Testis (tissue), 5 donors: ENCODE results near the gene ERBB2. TPM values are rescaled to one million over a fixed set of nuclear protein-coding genes. Genes with fewer than 3 reads are reported as not detected.

Experiments used
- DNase-seq: peaks from one replicate; pipeline ENCODE4 v3.0.0-alpha.2; 2019
- H3K27ac ChIP-seq, 2 donors: fragments of 200-600 bp; sonication (generic); one replicate each; pipeline ENCODE4 v1.5.1; 2019
- H3K27me3 ChIP-seq: fragments of 200-600 bp; sonication (generic); one replicate; pipeline ENCODE4 v1.5.1; 2019
- H3K36me3 ChIP-seq: fragments of 200-600 bp; sonication (generic); one replicate; pipeline ENCODE4 v1.5.1; 2017; ENCODE audit warnings: low read depth; ENCODE audit errors: missing control alignments
- H3K4me1 ChIP-seq: fragments of 200-600 bp; sonication (generic); one replicate; pipeline ENCODE4 v1.5.1; 2019
- H3K4me3 ChIP-seq, 2 donors: fragments of 200-600 bp; sonication (generic); one replicate each; pipeline ENCODE4 v1.5.1; 2017 to 2019
- H3K9me3 ChIP-seq: fragments of 200-600 bp; sonication (generic); one replicate; pipeline ENCODE4 v1.5.1; 2017
- POLR2A ChIP-seq: fragments of 450-650 bp; IDR thresholded peaks from one replicate; pipeline ENCODE4 v1.6.1; 2017; ENCODE audit warnings: antibody characterized with exemption, mild to moderate bottlenecking, moderate library complexity
- WGBS, 2 donors: methylation state at CpG; one replicate each; pipeline ENCODE4 v1.1.5; 2018; 5-methylcytosine and 5-hydroxymethylcytosine counted together
- intact Hi-C: fragments of 100-400 bp; cut with DNase I; formaldehyde crosslinking; loops from one replicate; pipeline ENCODE4 v1.15.1; 2023; ENCODE audit warnings: low total_unique reads
- long read RNA-seq, 2 donors: transcript quantifications; one replicate each; lab custom pipeline, GENCODE V29; 2026
- polyA plus RNA-seq: library from polyadenylated mRNA; stranded (reverse); fragments of 350-450 nt; fragmentation: Illumina TruSeq; extraction: RNeasy Lipid Tissue Mini Kit (QIAGEN cat#74804); gene quantifications from one replicate; pipeline ENCODE4 v1.2.3, GENCODE V29; 2014; ENCODE audit warnings: low read depth, low replicate concordance; ENCODE audit not compliant: insufficient read depth
- total RNA-seq, 2 donors: library from RNA; depleted of rRNA; stranded (reverse); fragments of >200 nt; gene quantifications; one replicate each; pipeline ENCODE4 v1.2.3, GENCODE V29; 2016
- TF ChIP-seq, protein P1 (sequence below), 3 experiments: fragments of 450-650 bp in 2 of 3; fragments of 200-600 bp in 1 of 3; sonication (generic) in 1 of 3; IDR thresholded peaks; one replicate each; pipeline ENCODE4 v1.5.1; 2016 to 2019; ENCODE audit warnings: antibody characterized with exemption in 3 of 3, mild to moderate bottlenecking in 2 of 3, moderate library complexity in 1 of 3

Gene ERBB2
- total RNA-seq (10 to 100 TPM; 32.1 to 40.0 TPM), polyA plus RNA-seq (32.1 TPM)
- long read RNA-seq, donor 1, full-length matches to known transcripts: 1 of 134 reads
- long read RNA-seq, donor 1, partial matches to known transcripts: 133 of 134 reads
- long read RNA-seq, donor 1, other reads (novel, unspliced or antisense): 0 of 134 reads
- long read RNA-seq, donor 2, partial matches to known transcripts: 77 of 106 reads
- long read RNA-seq, donor 2, other reads (novel, unspliced or antisense): 28 of 106 reads

DNA sequence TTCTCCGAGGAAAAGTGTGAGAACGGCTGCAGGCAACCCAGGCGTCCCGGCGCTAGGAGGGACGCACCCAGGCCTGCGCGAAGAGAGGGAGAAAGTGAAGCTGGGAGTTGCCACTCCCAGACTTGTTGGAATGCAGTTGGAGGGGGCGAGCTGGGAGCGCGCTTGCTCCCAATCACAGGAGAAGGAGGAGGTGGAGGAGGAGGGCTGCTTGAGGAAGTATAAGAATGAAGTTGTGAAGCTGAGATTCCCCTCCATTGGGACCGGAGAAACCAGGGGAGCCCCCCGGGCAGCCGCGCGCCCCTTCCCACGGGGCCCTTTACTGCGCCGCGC, at the start of gene ERBB2:
Gene ERBB2 (plus strand): TSS at position 247 of the 330 bp plus-strand sequence. CDS start 175 bp downstream, outside the sequence.
- H3K27ac ChIP-seq: peak within 1 kb of the TSS; percentile 11 to 63
- 1 to 2% methylated on average over 19 to 20 of the region's 20 CpGs for WGBS, 2 donors
- H3K9me3 ChIP-seq: no peaks in the 10 kb centered on the region
- H3K4me3 ChIP-seq: peak within 1 kb of the TSS; percentile 67 to 76
- H3K27me3 ChIP-seq: no peaks in the 10 kb centered on the region
- peaks cover 2% of the 10 kb centered on the region for H3K4me1 ChIP-seq
- no peak for TF ChIP-seq POLR2A
- TF ChIP-seq, protein P1, sequence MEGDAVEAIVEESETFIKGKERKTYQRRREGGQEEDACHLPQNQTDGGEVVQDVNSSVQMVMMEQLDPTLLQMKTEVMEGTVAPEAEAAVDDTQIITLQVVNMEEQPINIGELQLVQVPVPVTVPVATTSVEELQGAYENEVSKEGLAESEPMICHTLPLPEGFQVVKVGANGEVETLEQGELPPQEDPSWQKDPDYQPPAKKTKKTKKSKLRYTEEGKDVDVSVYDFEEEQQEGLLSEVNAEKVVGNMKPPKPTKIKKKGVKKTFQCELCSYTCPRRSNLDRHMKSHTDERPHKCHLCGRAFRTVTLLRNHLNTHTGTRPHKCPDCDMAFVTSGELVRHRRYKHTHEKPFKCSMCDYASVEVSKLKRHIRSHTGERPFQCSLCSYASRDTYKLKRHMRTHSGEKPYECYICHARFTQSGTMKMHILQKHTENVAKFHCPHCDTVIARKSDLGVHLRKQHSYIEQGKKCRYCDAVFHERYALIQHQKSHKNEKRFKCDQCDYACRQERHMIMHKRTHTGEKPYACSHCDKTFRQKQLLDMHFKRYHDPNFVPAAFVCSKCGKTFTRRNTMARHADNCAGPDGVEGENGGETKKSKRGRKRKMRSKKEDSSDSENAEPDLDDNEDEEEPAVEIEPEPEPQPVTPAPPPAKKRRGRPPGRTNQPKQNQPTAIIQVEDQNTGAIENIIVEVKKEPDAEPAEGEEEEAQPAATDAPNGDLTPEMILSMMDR (IDR thresholded peaks at IDR 0.05): no peak
- intact Hi-C loops: no loop called here
- peak; percentile 67 for DNase-seq
- no peaks in the 10 kb centered on the region for H3K36me3 ChIP-seq

DNA sequence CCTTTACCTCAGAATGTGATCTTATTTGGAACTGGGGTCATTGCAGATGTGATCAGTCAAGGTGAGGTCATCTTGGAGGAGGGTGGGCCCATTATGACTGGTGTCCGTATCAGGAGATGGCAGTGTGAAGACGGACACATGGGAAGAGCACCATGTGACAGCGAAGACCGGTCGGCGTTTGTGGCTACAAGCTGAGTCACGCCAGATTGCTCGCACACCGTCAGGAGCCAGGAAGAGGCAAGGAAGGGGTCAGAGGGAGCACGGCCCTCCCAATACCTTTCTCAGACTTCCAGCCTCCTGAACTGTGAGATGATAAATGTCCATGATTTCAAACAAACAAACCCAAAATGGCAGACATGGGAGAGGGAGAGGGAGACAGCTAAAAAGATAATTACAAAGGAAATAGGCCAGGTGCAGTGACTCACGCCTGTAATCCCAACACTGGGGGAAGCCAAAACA, 49.7 kb upstream of the ERBB2 start:
- no peak overlapping the region for H3K27ac ChIP-seq
- H3K4me3 ChIP-seq: no peak overlapping the region
- H3K27me3 ChIP-seq: no peaks in the 10 kb centered on the region
- 90 to 94% methylated on average over 11 of the region's 11 CpGs for WGBS, 2 donors
- no peaks in the 10 kb centered on the region for H3K9me3 ChIP-seq
- DNase-seq: no peak
- H3K4me1 ChIP-seq: peaks cover 23% of the 10 kb centered on the region
- intact Hi-C loops: no loop called here
- TF ChIP-seq, protein P1 (IDR thresholded peaks at IDR 0.05): no peak
- TF ChIP-seq POLR2A: no peak
- H3K36me3 ChIP-seq: no peaks in the 10 kb centered on the region

DNA sequence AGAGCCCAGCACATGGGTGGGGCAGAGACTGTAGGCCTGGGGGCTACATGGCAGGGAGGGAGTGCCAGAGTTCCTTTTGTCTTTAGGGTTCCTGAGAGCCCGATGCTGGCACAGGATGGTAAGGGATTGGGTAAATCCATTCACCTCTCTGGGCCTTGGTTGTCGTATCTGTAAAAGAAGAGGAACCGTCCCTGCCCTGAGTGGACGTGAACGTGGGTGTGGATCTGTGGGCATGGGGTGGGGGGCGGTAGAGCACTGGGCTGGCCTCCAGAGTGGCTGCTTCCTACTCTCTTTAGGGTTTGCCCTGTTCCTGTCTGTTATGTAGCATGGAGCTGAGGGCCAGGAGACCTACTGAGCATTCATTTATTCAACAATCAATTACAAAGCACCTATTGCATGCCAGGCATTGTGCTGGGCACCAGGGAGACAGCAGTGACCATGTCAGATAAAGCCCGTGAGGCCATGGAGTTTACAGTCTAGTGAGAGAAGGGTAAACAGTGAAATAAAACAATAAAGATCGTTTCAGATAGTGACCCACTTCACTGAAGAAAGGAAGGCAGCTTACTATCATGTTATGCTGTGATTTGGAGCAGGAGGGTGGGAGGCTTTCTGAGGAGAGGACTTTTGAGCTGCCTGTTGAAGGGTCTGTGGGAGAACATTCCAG, 47.8 kb upstream of the ERBB2 start:
- no peak overlapping the region for H3K27ac ChIP-seq
- H3K27me3 ChIP-seq: no peaks in the 10 kb centered on the region
- no peak overlapping the region for H3K4me3 ChIP-seq
- DNase-seq: no peak
- no peaks in the 10 kb centered on the region for H3K36me3 ChIP-seq
- 63 to 82% methylated on average over 7 to 8 of the region's 8 CpGs for WGBS, 2 donors
- intact Hi-C loops: no loop called here
- peaks cover 23% of the 10 kb centered on the region for H3K4me1 ChIP-seq
- TF ChIP-seq POLR2A: no peak
- TF ChIP-seq, protein P1 (IDR thresholded peaks at IDR 0.05): no peak
- no peaks in the 10 kb centered on the region for H3K9me3 ChIP-seq

DNA sequence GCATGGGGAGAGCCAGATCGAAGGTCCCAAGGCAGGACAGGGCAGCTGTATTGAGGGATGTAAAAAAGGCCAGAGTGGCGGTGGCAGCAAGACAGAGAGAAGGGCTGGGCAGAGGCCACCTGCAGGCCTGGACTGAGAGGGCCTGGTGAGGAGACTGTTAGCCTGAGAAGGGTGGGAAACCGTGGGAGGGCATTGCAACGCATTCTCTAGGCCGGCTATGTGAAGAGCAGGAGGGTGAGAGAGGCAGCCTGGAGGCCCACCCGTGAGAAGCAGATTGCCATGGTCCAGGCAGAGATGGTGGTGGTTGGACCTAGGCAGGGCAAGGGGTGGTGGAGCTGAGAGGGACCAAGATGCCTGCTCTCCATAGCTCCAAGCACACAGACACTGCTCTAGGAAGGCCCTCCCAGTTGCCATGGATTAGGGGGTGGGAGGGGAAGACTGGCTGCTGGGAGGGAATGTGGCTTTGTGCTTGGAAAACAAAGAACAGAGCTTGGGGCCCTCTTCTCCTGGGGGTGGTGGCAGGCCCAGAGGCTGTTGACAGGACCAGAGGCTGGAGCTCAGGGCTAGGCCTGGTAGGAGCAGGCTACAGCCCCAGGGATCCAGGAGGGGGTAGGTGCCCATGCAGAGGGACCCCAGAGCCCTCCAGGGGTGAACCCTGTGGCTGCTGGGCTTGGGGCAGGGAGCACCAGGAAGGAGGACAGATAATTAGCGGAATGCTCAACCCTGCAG, 47.1 kb upstream of the ERBB2 start:
- intact Hi-C loops: no loop called here
- Histone ChIP-seq H3K36me3 (no peaks in the 10 kb centered on the region), H3K4me3 (no peak overlapping the region), H3K4me1 (peaks cover 23% of the 10 kb centered on the region), H3K9me3 (no peaks in the 10 kb centered on the region), H3K27ac (peak overlapping the region in 1 of 2 donors; percentile 15), H3K27me3 (no peaks in the 10 kb centered on the region)
- DNase-seq: no peak
- no peak for TF ChIP-seq POLR2A
- TF ChIP-seq, protein P1 (IDR thresholded peaks at IDR 0.05): no peak
- WGBS, 2 donors: 45 to 66% methylated on average over 6 to 7 of the region's 7 CpGs
